NCI-H1417 treated with DMSO at 0.1 percent for 48 hours (cell line): ENCODE data around the gene INCA1.
"Not testable (repeated sequence)": the region's sequence is repeated elsewhere in the genome, so short reads cannot be mapped to it uniquely, and the experiment has no call there.

Experiments used
- DNase-seq: peaks from one replicate; lab custom pipeline; 2025; lab: John Stamatoyannopoulos, UW

The INCA1 gene, protein sequence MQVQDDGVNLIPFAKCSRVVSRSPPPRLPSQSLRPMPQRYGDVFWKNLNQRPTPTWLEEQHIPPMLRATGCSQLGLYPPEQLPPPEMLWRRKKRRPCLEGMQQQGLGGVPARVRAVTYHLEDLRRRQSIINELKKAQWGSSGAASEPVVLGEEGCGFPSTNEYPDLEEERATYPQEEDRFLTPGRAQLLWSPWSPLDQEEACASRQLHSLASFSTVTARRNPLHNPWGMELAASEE

DNA sequence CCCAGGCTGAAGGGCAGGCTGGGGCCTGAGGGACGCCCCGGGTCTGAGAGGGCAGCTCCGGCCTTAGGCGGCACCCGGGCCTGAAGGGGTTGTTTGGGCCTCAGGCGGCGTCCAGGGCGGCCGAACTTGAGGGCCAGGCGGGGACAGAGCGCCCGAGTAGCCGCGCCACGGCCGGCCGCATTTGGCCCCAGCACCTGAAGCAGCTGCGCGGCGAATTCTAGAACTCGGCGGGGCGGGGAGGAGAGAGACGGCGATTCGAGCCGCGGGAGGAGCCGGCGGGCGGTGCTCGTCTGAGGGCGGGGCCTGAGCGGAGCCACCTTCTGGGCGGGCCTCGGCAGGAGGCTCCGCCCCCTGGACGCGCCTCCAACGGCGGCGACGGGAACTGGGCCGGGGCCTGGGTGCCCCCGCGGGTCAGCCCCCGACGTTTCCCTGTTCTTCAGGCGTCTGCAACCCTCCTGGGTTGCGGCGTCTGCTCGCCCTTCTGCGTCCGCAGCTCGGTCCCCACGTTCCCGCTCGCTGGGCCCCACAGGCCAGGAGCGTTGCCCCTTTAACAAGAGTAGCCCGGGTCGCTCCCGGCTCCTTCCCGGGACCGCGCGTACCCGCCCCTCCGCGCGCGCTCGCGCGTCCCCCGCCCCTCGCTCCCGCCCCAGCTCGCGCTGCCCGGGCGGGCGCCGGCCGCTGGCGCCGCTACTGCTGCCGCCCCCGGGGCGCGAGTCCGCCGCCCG lies at the start of gene INCA1, which contains the start of gene KIF1C:
Gene INCA1 (minus strand): TSS at position 221 of the 725 bp plus-strand sequence. CDS start 3,085 bp downstream, outside the sequence.
Gene KIF1C (plus strand): TSS at position 649 of the 725 bp plus-strand sequence. CDS start 2,297 bp downstream, outside the sequence.
- no peak for DNase-seq

DNA sequence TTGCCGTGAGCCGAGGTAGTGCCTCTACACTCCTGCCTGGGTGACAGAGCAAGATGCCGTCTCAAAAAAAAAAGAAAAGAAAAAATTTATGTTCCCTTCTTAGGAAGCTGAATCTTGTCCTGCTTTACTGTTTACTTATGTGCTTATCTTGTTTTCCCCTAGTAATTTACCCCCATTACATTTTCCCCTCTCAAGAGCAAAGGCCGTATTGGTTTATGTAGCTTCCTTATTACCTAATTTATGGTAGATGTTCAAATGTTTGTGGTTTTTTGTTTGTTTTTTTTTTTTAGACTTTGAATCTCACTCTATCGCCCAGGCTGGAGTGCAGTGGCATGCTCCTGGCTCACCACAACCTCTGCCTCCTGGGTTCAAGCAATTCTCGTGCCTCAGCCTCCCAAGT lies 48.2 kb upstream of the INCA1 start:
- DNase-seq, result no peak

DNA sequence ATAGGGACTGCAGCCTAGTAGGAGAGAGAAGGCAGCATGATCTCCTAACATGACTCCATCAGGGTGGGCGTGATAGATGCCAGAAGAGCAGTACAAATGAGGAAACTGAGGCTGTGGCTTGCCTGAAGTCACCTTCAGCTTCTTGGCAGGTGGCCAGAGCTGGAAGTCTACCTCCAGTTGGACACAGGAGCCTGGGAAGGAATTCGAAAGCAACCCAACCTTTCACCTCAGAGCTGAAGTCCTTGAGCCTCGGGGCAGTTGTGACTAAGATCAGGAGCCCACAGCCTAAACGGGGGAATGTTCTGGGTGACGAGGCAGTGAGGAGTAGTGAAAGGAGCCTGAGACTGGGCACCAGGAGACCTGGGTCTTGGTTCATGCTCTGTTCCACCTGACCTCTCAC lies 47.3 kb upstream of the INCA1 start:
- DNase-seq, result no peak

DNA sequence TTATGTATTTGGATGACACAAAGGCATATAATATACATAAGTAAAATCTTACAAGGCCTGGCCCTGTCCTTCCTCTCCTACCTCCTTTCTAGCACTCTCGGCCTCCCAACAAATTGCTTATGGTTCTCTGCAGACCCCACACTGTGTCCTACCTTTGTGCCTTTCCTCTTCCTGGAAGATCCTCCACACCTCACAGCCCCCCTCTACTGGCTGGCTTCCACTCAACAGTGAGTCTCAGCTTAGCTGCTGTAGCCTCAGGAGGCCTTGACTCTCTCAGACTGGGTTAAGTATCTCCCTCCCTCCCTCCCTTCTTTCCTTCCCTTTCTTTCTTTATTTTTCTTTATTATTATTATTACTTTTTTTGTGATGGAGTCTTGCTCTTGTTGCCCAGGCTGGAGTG lies 46.2 kb upstream of the INCA1 start:
- DNase-seq, result no peak

DNA sequence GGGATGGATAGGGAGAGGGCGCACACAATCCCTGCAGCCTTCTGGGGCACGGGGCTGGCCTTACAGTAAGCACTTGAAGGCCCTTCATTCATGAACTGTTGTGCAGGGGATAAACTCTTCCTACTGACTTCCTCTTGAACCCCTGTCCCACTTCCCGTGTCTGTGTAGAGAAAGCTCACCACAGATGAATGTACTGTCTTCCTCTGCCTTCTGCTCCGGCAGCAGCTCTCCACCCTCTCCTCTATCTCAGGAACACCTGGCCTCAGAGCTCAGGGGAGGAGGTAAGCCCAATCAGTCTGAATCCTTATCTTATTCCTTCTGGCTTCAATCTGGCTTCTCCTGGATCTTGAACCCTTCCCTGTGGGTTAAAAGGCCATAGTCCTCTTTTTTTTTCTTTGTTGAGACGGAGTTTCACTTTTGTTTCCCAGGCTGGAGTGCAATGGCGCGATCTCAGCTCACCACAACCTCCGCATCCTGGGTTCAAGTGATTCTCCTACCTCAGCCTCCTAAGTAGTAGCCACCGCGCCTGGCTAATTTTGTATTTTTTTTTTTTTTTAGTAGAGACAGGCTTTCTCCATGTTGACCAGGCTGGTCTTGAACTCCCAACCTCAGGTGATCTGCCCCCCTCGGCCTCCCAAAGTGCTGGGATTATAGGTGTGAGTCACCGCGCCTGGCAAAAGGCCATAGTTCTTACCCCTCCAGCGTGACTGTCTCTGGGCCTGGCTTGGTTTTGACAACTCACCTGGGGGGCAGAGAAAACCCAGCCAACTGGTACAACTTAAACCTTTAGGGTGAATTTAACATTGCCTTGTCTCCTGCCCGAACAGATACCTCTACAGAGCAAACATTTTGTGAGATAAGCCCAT lies 45.1 kb upstream of the INCA1 start:
- DNase-seq, result no peak

DNA sequence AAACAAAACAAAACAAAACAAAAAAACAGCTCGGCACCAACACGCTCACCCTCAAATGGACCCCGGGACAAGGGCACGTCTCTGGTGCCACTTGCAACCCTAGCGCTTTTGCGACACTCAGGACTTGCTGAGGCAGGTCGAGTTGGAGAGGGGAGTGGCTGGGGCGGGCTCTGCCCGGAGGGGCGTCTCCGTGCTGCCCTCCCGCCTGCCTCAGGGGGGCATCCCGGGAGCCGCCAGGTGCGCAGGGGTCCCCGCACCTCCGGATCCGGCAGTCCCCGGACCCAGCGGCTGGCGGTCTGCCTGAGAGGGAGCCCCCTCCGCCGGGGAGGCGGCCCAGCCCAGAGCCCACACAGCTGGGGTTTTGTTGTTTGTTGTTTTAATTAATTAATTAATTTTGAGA lies 38.0 kb upstream of the INCA1 start, which contains the start of gene SLC52A1:
Gene SLC52A1 (minus strand): TSS at position 112 of the 400 bp plus-strand sequence. CDS start 820 bp downstream, outside the sequence.
- no peak for DNase-seq

DNA sequence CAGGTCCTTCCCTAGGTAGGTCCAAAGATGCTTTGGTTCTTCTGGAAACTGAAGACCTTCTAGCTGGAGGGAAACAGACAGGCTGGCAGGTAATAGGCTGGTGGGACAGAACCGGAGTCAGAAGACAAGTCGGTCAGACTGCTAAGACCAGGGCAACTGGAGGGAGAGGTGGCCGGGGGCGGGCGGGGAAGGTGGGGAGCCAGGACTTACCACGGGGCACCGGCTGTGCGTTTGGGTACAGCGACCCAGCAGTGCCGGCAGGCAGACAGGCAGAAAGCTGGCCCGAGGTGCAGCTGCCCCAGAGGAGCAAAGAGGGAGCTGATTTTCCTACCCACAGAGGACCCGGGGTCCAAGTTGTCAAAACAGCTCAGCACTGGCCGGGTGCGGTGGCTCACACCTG lies 37.3 kb upstream of the INCA1 start:
- no peak for DNase-seq

DNA sequence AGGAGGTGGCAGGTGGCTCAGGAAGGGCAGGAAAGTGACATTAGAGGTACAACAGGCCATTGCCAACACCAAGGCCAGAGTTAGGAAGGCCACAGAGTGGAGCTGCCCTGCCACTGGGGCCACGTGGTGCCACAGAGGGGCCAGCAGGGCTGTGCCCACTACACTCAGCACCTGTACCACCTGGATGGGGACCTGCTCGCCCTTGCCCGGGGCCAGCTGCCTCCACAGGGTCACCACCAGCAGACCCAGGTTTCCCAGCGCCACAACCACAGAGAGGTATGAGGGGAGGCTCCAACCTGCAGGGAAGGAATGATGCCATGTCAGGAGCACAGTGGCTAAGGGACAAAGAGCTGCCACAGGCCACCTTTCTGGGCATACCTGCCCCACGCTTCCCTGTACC lies 36.7 kb upstream of the INCA1 start:
- DNase-seq, result no peak

DNA sequence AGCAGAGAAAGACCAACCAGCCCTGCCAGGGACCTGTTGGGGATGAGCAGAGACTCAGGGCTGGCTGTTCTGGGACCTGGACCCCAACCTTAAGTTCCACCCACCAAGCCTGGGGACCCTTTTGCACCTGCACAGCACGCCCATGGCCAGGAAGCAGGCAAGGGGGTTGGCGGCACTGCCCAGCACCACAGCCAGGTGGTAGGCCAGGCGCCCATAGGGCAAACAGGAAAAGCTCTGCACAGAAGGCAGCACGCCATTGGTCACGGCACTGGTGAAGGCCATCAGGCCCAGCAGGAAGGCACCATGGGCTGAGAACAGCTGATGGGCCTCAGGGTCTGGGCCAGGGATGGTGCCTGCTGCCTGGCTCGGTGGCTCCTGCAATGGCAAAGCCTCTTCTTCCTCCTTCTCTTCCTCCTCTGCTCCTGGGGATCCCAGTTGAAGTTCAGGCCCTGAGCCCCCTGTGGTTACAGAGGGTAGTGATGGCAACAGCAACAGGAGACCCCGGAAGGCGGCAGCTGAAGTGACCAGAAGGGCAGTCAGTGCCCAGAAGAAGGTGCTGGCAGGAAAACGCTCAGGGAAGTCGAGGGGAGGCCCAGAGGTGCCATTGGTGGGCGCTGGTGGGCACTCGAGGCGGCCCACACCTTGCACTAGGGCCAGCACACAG lies 36.2 kb upstream of the INCA1 start:
- no peak for DNase-seq

DNA sequence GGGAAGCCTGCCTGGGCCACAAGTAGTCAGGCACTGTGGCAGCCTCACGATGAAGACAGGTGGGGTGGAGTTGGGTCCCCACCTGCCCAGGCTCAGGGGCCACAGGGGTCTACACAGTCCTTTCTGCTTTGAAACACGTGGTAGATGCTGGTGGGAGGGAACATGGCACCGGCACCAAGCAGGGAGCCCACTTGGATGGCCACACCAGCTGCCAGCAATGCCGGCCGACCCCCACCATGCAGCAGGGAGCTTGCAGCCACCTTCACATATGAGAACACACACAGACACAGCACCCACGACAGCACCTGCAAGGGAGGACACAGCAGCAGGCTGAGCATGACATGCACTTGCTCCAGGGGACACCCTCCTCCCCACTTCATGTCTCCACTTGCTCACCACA lies 35.5 kb upstream of the INCA1 start:
- DNase-seq, result no peak

DNA sequence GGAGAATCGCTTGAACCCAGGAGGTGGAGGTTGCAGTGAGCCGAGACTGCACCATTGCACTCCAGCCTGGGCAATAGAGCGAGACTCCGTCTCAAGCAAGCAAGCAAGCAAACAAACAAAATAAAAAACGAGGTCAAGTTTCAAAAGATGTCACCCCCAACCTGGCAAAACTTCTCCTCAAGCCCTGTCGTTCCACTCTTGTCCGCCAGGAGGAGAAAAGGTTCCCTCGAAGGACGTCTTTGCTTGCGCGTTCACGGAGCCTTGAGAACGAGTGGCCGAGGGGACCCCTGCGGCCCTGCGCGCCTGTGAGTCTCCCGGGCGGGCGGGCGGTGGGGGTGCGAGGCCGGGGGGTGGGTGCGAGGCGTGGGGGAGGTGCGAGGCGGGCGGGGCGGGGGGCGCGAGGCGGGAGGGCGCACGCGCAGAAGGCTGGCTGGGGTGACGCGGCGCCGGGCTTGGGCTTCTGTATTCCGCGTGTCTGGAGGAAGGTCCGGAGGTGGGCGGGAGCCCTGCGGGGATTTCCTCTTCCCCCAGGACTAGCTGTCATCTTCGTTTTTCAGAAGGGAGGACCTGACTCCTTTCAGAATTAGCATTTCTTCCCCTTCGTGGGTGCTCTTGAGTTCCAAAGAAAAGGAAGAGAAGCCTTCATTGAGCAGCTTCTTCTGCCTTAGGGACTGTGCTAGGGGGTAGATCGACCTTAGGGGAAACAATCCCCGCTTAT lies 34.2 kb upstream of the INCA1 start:
- DNase-seq, result peak; percentile 7

DNA sequence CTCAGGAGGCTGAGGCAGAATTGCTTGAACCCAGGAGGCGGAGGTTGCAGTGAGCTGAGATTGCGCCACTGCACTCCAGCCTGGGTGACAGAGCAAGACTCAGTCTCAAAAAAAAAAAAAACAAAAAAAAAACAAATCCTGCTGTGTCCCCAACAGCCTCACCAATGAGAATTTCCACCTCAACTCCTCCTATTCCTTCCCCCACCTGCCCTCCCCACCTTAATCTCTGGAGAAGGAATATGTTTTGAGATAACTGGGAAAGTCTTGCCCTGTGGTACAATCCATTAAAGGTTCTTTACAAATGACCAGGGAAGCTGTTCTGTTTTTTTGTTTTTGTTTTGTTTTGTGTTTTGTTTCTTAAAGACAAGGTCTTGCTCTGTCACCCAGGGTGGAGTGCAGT lies 32.8 kb upstream of the INCA1 start:
- DNase-seq, result not testable (repeated sequence)

DNA sequence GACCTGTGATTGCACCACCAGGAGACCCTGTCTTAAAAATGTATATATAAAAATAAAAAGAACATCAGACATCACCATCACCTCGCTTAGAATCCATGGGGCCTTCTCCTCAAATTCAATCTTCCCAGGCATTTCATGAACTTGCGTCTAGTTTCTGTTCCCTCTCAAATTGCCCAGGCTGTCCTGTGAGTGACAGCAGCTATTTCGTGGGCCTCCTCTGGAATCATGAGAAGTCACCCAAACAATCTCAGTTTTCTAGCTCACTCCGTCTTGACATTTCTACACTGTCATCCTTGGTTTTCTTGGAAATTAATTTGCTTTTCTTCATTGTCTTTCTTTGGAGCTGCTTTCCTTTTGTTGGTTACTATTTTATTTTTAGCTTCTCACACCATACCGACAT lies 30.6 kb upstream of the INCA1 start:
- DNase-seq, result no peak

DNA sequence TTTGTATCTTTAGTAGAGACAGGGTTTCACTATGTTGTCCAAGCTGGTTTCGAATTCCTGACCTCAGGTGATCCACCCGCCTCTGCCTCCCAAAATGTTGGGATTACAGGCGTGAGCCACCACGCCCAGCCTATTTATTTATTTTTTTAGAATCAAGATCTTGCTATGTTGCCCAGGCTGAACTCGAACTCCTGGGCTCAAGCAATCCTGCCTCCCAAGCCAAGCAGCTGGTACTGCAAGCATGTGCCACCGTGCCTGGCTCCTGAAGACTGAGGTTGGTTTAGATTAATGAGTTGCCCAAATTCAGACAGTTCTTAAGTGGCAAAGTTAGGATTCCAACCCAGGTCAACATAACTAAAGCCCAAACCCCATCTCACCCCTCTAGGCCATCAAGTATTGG lies 30.0 kb upstream of the INCA1 start:
- DNase-seq, result no peak

DNA sequence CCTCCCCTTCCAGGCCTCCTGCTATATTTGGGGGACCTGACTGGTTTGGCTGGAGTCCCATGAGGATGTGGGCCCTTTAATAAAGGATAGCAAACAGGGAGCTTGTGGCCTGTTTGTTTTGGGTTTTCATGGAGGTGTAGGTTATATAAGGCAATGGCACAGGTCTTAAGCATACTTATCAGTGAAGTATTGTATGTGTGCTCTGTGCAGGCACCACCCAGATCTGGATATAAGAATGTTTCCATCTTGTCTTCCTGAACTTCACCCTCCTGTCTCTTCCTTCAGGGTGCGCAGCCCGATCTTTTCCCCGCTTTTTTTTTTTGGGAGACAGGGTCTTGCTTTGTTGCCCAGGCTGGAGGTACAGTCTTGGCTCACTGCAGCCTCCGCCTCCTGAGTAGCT lies 27.3 kb upstream of the INCA1 start:
- no peak for DNase-seq

DNA sequence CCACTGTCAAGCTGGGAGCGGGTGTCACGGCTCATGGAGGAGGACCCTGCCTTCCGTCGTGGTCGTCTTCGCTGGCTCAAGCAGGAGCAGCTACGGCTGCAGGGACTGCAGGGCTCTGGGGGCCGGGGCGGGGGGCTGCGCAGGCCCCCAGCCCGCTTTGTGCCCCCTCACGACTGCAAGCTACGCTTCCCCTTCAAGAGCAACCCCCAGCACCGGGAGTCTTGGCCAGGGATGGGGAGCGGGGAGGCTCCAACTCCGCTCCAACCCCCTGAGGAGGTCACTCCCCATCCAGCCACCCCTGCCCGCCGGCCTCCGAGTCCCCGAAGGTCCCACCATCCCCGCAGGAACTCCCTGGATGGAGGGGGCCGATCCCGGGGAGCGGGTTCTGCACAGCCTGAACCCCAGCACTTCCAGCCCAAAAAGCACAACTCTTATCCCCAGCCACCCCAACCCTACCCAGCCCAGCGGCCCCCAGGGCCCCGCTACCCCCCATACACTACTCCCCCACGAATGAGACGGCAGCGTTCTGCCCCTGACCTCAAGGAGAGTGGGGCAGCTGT lies 26.3 kb upstream of the INCA1 start:
- DNase-seq, result no peak

DNA sequence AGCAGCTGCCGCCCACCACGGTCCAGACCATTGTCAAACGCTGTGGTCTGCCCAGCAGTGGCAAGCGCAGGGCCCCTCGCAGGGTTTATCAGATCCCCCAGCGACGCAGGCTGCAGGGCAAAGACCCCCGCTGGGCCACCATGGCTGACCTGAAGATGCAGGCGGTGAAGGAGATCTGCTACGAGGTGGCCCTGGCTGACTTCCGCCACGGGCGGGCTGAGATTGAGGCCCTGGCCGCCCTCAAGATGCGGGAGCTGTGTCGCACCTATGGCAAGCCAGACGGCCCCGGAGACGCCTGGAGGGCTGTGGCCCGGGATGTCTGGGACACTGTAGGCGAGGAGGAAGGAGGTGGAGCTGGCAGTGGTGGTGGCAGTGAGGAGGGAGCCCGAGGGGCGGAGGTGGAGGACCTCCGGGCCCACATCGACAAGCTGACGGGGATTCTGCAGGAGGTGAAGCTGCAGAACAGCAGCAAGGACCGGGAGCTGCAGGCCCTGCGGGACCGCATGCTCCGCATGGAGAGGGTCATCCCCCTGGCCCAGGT lies 24.9 kb upstream of the INCA1 start:
- no peak for DNase-seq

DNA sequence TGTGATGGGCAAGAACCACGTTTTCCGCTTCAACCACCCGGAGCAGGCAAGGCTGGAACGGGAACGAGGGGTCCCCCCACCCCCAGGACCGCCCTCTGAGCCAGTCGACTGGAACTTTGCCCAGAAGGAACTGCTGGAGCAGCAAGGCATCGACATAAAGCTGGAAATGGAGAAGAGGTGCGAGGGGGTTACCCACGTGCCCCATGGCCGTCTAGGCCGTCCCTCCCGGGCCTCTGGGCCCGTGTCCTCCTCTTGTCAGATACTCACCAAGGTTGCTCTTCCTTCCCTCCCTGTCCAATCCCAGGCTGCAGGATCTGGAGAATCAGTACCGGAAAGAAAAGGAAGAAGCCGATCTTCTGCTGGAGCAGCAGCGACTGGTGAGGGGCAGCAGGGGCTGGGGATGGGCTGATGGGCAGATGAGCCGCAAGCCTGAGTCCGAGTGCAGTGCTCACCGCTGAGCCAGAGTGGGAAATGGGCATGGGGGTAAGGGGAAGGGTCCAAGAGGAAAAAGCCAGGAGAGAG lies 23.2 kb upstream of the INCA1 start:
- DNase-seq, result no peak

DNA sequence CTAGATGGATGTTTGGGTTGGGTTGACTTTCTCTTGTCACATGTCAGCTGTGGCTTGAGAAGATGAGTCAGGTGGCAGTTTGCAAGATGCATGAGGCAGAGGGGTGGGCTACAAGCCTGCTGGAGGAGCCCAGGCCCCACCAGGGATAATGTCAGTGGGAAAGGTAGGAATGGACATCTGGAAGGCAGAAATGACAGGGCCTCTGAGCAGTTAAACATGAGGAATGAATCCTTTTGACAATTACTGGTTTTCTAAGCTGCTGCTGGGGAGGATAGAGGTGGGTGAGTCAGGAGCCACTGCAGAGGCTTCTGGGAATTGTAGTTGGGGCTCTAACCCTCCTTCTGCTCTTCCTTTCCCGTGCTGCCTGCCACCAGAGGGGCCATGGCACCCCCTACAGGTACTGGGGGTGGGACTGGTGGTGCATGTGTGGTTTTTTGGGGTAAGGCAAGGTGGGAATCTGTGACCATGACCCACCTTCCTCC lies 22.2 kb upstream of the INCA1 start:
- no peak for DNase-seq

DNA sequence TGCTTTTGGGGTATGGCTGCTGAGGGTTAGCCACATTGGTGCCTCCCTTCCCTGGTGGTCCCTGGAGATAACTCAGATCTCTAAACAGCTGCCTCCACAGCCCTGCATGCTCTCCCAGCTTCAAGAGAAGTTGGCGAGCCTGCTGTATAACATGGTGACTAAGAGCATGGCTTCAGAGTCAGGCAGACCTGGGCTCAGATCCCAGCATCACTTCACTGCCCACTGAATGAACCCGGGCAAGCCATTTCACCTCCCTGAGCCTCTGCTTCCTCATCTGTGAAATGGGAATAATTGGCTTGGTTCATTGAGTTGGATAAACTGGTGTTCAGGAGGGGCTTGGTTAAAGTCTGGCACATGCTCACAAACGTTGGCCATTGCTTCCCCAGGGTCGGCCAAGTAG lies 17.0 kb upstream of the INCA1 start:
- DNase-seq, result no peak
